HepG2 (cell line): ENCODE results near the gene FSIP1. TPM values are rescaled to one million over a fixed set of nuclear protein-coding genes. Genes with fewer than 3 reads are reported as not detected.

Experiments
- ATAC-seq: fragments of 200-7000 bp; cut with Tn5 transposase; 3 replicates; pipeline ENCODE4 v1.9.1; 2020; ENCODE audit warnings: mild to moderate bottlenecking, moderate library complexity
- BruUV-seq: library from RNA; stranded (reverse); fragments of 400-500 nt; replicated peaks from 2 replicates; lab custom pipeline; 2021; lab: Mats Ljungman, UMichigan
- CTCF ChIA-PET: fragments of 300-600 bp; formaldehyde crosslinking; extraction: SDS; loops from one replicate; lab custom pipeline; 2021; ENCODE audit warnings: low total read pairs, inconsistent platforms, low intra/inter-chr PET ratio; lab: Yijun Ruan, JAX
- POLR2A ChIA-PET: fragments of 350-600 bp; sonication (Branson Sonifier 250); formaldehyde crosslinking; loops from one replicate; lab custom pipeline; 2020; ENCODE audit warnings: antibody characterized with exemption, inconsistent platforms; lab: Yijun Ruan, JAX
- DNase-seq: peaks from one replicate; pipeline ENCODE4 v3.0.0-alpha.2; 2015; ENCODE audit warnings: low spot score
- FAIRE-seq: peaks from 3 replicates; lab custom pipeline; 2011; peaks lifted over from hg19 to GRCh38; lab: Jason Lieb, UNC
- H2AFZ ChIP-seq: one replicate; pipeline ENCODE4 v1.6.1; 2011; ENCODE audit warnings: low read length, inconsistent platforms
- H3K27ac ChIP-seq: fragments of 300-600 bp; 3 replicates; pipeline ENCODE4 v1.8.0; 2011; ENCODE audit warnings: mixed run types, mild to moderate bottlenecking, mixed read lengths, low read length, inconsistent platforms; ENCODE audit not compliant: insufficient read depth; ENCODE audit errors: extremely low read length
- H3K27me3 ChIP-seq, 2 experiments: fragments of 200-600 bp in 1 of 2; 2 replicates in 1 of 2; 3 replicates in 1 of 2; pipeline versions ENCODE4 v1.6.0 to v1.8.0; 2011; ENCODE audit warnings: low read length in 2 of 2, mild to moderate bottlenecking in 2 of 2, moderate library complexity in 2 of 2, inconsistent platforms in 1 of 2; ENCODE audit not compliant: insufficient read depth in 2 of 2, control insufficient read depth in 1 of 2
- H3K36me3 ChIP-seq, 2 experiments: fragments of 200-600 bp in 1 of 2; replicated peaks in 1 of 2; 2 replicates in 1 of 2; 3 replicates in 1 of 2; pipeline versions ENCODE4 v1.5.1 to v1.8.0; 2011; ENCODE audit warnings: low read length in 2 of 2, inconsistent platforms in 1 of 2; ENCODE audit not compliant: insufficient read depth in 2 of 2, control insufficient read depth in 1 of 2
- H3K4me1 ChIP-seq: 2 replicates; pipeline ENCODE4 v1.5.1; 2012; ENCODE audit warnings: low read length, inconsistent platforms; ENCODE audit not compliant: insufficient read depth
- H3K4me2 ChIP-seq: 2 replicates; pipeline ENCODE4 v1.6.0; 2011; ENCODE audit warnings: low read depth, low read length, inconsistent platforms
- H3K4me3 ChIP-seq, 3 experiments: fragments of 200-600 bp in 1 of 3; sonication (generic), shearing (Covaris generic) in 1 of 3; replicated peaks in 1 of 3; 2 replicates each; pipeline ENCODE4 v1.5.1; 2011 to 2016; ENCODE audit warnings: low read length in 3 of 3, inconsistent platforms in 2 of 3, low read depth in 2 of 3, mild to moderate bottlenecking in 2 of 3, control low read depth in 1 of 3, mixed read lengths in 1 of 3; ENCODE audit not compliant: insufficient read depth in 1 of 3
- H3K79me2 ChIP-seq: one replicate; pipeline ENCODE4 v1.6.1; 2011; ENCODE audit warnings: low read length, inconsistent platforms; ENCODE audit not compliant: insufficient read depth
- H3K9ac ChIP-seq: 2 replicates; pipeline ENCODE4 v1.6.0; 2011; ENCODE audit warnings: mild to moderate bottlenecking, low read depth, low read length, inconsistent platforms; ENCODE audit not compliant: insufficient read depth
- H3K9me3 ChIP-seq: 2 replicates; pipeline ENCODE4 v1.5.1; 2012; ENCODE audit warnings: mild to moderate bottlenecking, low read length
- H4K20me1 ChIP-seq: 2 replicates; pipeline ENCODE4 v1.6.0; 2011; ENCODE audit warnings: inconsistent platforms, mild to moderate bottlenecking, low read length, moderate library complexity; ENCODE audit not compliant: insufficient read depth
- CSRNP1 ChIP-seq: sonication (generic); formaldehyde crosslinking; IDR thresholded peaks from 2 replicates; pipeline ENCODE4 v1.8.1; 2023; ENCODE audit warnings: mild to moderate bottlenecking, missing genetic modification reagents
- HMGXB3 ChIP-seq: sonication (generic); formaldehyde crosslinking; IDR thresholded peaks from 2 replicates; pipeline ENCODE4 v1.4.0; 2020; ENCODE audit warnings: missing genetic modification reagents, borderline replicate concordance
- REPIN1 ChIP-seq: sonication (generic); formaldehyde crosslinking; IDR thresholded peaks from 2 replicates; pipeline ENCODE4 v1.8.0; 2022; ENCODE audit warnings: missing genetic modification reagents, low read depth, mild to moderate bottlenecking, borderline replicate concordance
- SMAD9 ChIP-seq: sonication (generic); formaldehyde crosslinking; IDR thresholded peaks from 2 replicates; pipeline ENCODE4 v1.5.1; 2020; ENCODE audit warnings: mild to moderate bottlenecking, missing genetic modification reagents
- ZNF33A ChIP-seq: sonication (generic); formaldehyde crosslinking; IDR thresholded peaks from 2 replicates; pipeline ENCODE4 v1.5.1; 2020; ENCODE audit warnings: missing genetic modification reagents, mild to moderate bottlenecking, moderate library complexity, borderline replicate concordance
- ZNF407 ChIP-seq: sonication (generic); formaldehyde crosslinking; IDR thresholded peaks from one replicate; pipeline ENCODE4 v1.5.1; 2020; ENCODE audit warnings: mild to moderate bottlenecking, missing genetic modification reagents; ENCODE audit errors: not compliant biosample characterization
- ZNF546 ChIP-seq: sonication (generic); formaldehyde crosslinking; conservative IDR thresholded peaks from 2 replicates; pipeline ENCODE4 v1.8.1; 2023; ENCODE audit warnings: mild to moderate bottlenecking, missing genetic modification reagents
- ZNF776 ChIP-seq: sonication (generic); formaldehyde crosslinking; IDR thresholded peaks from 2 replicates; pipeline ENCODE4 v1.4.0; 2020; ENCODE audit warnings: mild to moderate bottlenecking, missing genetic modification reagents
- WGBS: methylation state at CpG from one replicate; pipeline ENCODE4 v1.1.6; 2017; ENCODE audit warnings: low lambda C conversion rate; 5-methylcytosine and 5-hydroxymethylcytosine counted together
- in situ Hi-C: cut with HindIII; loops from 2 replicates; pipeline ENCODE4 v1.10.0; 2017; ENCODE audit warnings: low pct_unique_long_range_greater_than_20kb; ENCODE audit not compliant: extremely low pct_ligation_motif_present
- intact Hi-C: fragments of 100-400 bp; cut with micrococcal nuclease; formaldehyde crosslinking; loops from one replicate; pipeline ENCODE4 v1.10.0; 2022; ENCODE audit not compliant: unreplicated experiment
- polyA plus RNA-seq, 8 experiments: library from polyadenylated mRNA; depleted of rRNA in 3 of 8; stranded (reverse) in 7 of 8; unstranded in 1 of 8; fragments of >200 nt; fragmentation: Illumina TruSeq in 4 of 8; extraction: Trizol in 4 of 8; gene quantifications; 2 replicates each; pipeline versions ENCODE4 v1.2.1 to v1.2.3, GENCODE V29; 2011 to 2016; ENCODE audit warnings: low read depth in 4 of 8, missing spikeins in 1 of 8, mixed read lengths in 1 of 8; ENCODE audit not compliant: insufficient read depth in 1 of 8
- total RNA-seq, 5 experiments: library from RNA; depleted of rRNA; stranded (reverse); fragments of >200 nt; fragmentation: Illumina TruSeq; extraction: Trizol; gene quantifications; 2 replicates each; pipeline ENCODE4 v1.2.3, GENCODE V29; 2016; ENCODE audit warnings: low read depth in 1 of 5

Gene FSIP1
- total and polyA plus RNA-seq, 2 of the 13 experiments (the other 11 are each of a cell fraction or from before 2014, with no cell fraction given) = 0.18 TPM; not detected in 1

- POLR2A ChIA-PET = no interaction called here
- CTCF ChIA-PET = no interaction called here
- BruUV-seq = no TSS peak
- TF ChIP-seq HMGXB3 (CRISPR knock-in tag) (no peak), SMAD9 (CRISPR knock-in tag) (no peak), ZNF776 (CRISPR knock-in tag) (no peak), ZNF546 (CRISPR knock-in tag) (no peak), ZNF407 (CRISPR knock-in tag) (no peak), ZNF33A (CRISPR knock-in tag) (no peak), REPIN1 (CRISPR knock-in tag) (no peak), CSRNP1 (CRISPR knock-in tag) (no peak)
These were observed 78.4 kb downstream of the FSIP1 start for GRCh38 chr15:39704235-39704634.

More at GRCh38 chr15:39704235-39704634, 78.4 kb downstream of the FSIP1 start:
- no peaks in the 10 kb centered on the region for H4K20me1 ChIP-seq
- no peak for ATAC-seq
- H3K4me1 ChIP-seq = no peaks in the 10 kb centered on the region
- no peak overlapping the region for H3K27ac ChIP-seq
- no peak overlapping the region for H2AFZ ChIP-seq
- intact Hi-C loops = no loop called here
- H3K9ac ChIP-seq = no peak overlapping the region
- no peak for DNase-seq
- no peak overlapping the region for H3K4me2 ChIP-seq
- in situ Hi-C loops = no loop called here
- no peak overlapping the region for H3K4me3 ChIP-seq
- no peaks in the 10 kb centered on the region for H3K79me2 ChIP-seq
- 66% methylated on average over 5 of the region's 5 CpGs for WGBS
- H3K36me3 ChIP-seq = no peaks in the 10 kb centered on the region
- no peaks in the 10 kb centered on the region for H3K27me3 ChIP-seq
- FAIRE-seq = no peak
- H3K9me3 ChIP-seq = no peaks in the 10 kb centered on the region
